ENCODE results near the gene ASTN2.

Gene ASTN2

DNA sequence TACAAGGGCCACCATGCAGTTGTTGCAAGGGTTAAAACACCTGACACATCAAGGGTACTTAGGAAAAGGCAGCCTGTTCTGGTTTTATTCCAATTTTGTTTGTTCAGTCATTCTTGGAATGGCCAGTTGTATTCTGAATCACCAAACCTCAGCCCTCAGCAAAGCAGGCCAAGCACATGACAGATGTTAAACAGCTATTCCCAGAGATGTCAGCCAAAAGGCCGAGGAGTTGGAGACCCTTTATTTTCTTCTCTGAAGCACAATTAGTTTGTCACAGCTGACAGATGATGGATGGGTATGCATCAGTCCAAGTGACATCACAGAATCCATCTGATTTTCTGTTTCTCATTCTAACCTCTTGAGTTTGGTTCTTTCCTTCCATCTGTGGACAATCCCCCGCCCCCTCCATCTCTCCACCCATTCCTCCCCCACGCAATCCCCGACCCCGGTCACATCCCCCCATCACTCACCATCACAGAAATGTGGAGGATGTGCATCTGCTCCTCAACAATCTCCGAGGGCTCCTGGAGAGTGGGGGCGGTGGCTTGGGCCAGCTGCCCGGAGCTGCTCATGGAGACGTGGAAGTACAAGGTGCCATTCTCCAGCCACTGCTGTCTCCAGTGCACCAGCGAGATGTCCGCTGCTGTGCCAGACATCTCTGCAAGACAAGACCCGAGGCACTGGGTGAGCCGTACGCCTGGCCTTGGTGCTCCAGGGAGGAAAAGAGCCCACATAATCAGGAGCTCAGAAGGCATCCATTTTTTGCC, 123.8 kb downstream of the ASTN2 start:
- DNase-seq = no peak
- no peak overlapping the region for H3K27ac ChIP-seq
- no peak overlapping the region for H3K4me3 ChIP-seq
- H3K4me1 ChIP-seq = peaks cover 0 to 15% (median 0%) of the 10 kb centered on the region in 4 donors
- H3K36me3 ChIP-seq = no peaks in the 10 kb centered on the region
- intact Hi-C loops (cut with DNase I; ENCODE audit: low total_unique reads) = no loop called here
- H3K27me3 ChIP-seq = no peaks in the 10 kb centered on the region
- TF ChIP-seq, protein P1, sequence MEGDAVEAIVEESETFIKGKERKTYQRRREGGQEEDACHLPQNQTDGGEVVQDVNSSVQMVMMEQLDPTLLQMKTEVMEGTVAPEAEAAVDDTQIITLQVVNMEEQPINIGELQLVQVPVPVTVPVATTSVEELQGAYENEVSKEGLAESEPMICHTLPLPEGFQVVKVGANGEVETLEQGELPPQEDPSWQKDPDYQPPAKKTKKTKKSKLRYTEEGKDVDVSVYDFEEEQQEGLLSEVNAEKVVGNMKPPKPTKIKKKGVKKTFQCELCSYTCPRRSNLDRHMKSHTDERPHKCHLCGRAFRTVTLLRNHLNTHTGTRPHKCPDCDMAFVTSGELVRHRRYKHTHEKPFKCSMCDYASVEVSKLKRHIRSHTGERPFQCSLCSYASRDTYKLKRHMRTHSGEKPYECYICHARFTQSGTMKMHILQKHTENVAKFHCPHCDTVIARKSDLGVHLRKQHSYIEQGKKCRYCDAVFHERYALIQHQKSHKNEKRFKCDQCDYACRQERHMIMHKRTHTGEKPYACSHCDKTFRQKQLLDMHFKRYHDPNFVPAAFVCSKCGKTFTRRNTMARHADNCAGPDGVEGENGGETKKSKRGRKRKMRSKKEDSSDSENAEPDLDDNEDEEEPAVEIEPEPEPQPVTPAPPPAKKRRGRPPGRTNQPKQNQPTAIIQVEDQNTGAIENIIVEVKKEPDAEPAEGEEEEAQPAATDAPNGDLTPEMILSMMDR (IDR thresholded peaks at IDR 0.05) = no peak
- H3K9me3 ChIP-seq = no peaks in the 10 kb centered on the region

DNA sequence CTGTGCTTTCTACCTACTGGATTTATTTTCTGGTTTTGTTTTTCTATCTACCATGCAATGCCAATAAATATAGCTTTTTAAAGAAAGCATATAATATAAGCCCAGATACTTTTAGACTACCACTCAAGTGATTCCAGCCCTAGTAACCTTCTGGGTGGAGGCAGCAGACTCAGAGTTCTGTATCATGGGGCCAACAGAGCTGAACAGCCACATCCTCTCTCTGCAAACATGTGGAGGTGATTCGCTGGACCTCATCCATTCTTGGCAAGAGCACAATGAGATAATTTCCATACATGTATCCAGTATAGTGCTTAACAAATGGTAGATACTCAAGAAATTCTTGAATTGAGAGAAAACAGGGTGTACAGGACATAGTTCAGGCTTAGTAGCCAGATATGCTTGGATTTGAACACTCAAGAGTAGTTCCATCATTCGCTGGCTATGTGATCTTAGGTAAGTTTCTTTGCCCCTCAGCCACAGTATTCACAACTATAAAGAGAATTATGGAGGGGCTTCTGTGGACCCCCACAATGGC, 124.5 kb downstream of the ASTN2 start:
- Histone ChIP-seq H3K36me3 (no peaks in the 10 kb centered on the region), H3K4me3 (no peak overlapping the region), H3K27me3 (no peaks in the 10 kb centered on the region), H3K27ac (no peak overlapping the region), H3K9me3 (no peaks in the 10 kb centered on the region), H3K4me1 (peaks cover 0 to 15% (median 0%) of the 10 kb centered on the region in 4 donors)
- TF ChIP-seq, protein P1 (IDR thresholded peaks at IDR 0.05) = no peak
- intact Hi-C loops (cut with DNase I; ENCODE audit: low total_unique reads) = no loop called here
- DNase-seq = no peak

DNA sequence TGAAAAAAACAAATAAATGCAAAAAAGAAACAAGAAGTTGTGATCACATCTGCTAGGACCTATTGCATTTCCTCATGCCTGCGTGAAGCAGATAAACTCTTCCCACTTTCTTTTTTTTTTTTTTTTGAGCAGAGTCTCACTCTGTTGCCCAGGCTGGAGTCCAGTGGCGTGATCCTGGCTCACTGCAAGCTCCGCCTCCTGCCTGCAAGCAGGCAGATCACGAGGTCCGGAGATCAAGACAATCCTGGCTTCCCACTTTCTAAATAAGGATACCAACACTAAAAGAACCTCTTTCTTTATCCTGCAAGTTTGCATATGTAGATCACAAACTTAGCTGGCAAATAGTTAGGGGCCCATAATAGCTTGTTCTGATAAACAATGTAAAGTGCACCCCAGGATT, 128.6 kb downstream of the ASTN2 start:
- Histone ChIP-seq H3K4me1 (peaks cover 0 to 7% (median 0%) of the 10 kb centered on the region in 4 donors), H3K36me3 (no peaks in the 10 kb centered on the region), H3K27me3 (no peaks in the 10 kb centered on the region), H3K27ac (no peak overlapping the region), H3K4me3 (no peak overlapping the region), H3K9me3 (no peaks in the 10 kb centered on the region)
- no peak for DNase-seq
- intact Hi-C loops (cut with DNase I; ENCODE audit: low total_unique reads) = no loop called here
- TF ChIP-seq, protein P1 (IDR thresholded peaks at IDR 0.05) = no peak

DNA sequence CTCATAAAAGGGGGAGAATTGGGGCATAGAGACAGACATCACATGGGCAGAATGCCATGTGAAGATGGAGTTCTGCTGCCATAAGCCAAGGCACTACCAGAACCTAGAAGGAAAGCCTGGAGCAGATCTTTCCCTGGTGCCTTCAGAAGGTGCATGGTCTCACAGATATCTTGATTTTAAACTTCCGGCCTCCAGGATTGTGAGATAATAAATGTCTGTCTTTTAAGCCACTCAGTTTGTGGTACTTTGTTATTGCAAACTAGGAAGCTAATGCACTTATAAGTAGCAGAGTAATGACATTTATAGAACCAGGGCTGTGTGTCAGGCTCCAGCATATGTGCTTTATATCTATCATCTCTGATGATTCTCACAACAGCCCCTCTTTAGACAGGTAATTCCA, 130.4 kb downstream of the ASTN2 start:
- intact Hi-C loops (cut with DNase I; ENCODE audit: low total_unique reads) = no loop called here
- Histone ChIP-seq H3K4me1 (peaks cover 0 to 4% (median 0%) of the 10 kb centered on the region in 4 donors), H3K27me3 (no peaks in the 10 kb centered on the region), H3K36me3 (no peaks in the 10 kb centered on the region), H3K4me3 (no peak overlapping the region), H3K9me3 (no peaks in the 10 kb centered on the region), H3K27ac (no peak overlapping the region)
- TF ChIP-seq, protein P1 (IDR thresholded peaks at IDR 0.05) = no peak
- no peak for DNase-seq

DNA sequence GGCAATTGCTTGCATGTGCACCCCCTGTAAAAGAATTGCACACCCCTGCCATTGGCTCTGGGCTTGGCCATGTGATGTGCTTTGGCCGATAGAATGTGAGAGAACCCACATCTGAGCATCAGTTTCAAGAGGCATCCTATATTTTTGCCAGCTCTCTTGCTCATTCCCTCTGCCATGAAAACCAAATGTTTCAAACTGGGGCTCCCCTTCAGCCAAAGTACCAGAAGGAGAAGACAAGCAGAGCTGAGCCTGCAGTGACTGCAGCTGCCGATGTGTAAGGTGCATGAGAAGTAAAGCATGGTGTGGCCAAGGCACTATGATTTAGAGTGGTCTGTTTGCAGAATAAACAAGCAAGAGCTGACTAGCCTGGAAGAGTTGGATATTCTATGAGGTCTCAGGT, 132.3 kb downstream of the ASTN2 start:
- no peak overlapping the region for H3K4me3 ChIP-seq
- no peak for DNase-seq
- intact Hi-C loops (cut with DNase I; ENCODE audit: low total_unique reads) = no loop called here
- H3K9me3 ChIP-seq = no peaks in the 10 kb centered on the region
- no peaks in the 10 kb centered on the region for H3K36me3 ChIP-seq
- H3K4me1 ChIP-seq = peaks cover 0 to 4% (median 0%) of the 10 kb centered on the region in 4 donors
- H3K27me3 ChIP-seq = no peaks in the 10 kb centered on the region
- TF ChIP-seq, protein P1 (IDR thresholded peaks at IDR 0.05) = no peak
- H3K27ac ChIP-seq = no peak overlapping the region
